DMS53 treated with DMSO at 0.1 percent for 48 hours (cell line): ENCODE results near the gene SPRYD7.
"Not testable (repeated sequence)": the region's sequence is repeated elsewhere in the genome, so short reads cannot be mapped to it uniquely, and the experiment has no call there.

Experiments
- DNase-seq: peaks from one replicate; lab custom pipeline; 2025; ENCODE audit not compliant: unreplicated experiment; lab: John Stamatoyannopoulos, UW

Gene SPRYD7

GRCh38 chr13:49933511-49933910 is 2.6 kb downstream of the SPRYD7 start:
- DNase-seq = no peak

GRCh38 chr13:49932868-49933267 is 3.3 kb downstream of the SPRYD7 start:
- DNase-seq = no peak

GRCh38 chr13:49932066-49932465 is 4.1 kb downstream of the SPRYD7 start:
- DNase-seq = no peak

DNA sequence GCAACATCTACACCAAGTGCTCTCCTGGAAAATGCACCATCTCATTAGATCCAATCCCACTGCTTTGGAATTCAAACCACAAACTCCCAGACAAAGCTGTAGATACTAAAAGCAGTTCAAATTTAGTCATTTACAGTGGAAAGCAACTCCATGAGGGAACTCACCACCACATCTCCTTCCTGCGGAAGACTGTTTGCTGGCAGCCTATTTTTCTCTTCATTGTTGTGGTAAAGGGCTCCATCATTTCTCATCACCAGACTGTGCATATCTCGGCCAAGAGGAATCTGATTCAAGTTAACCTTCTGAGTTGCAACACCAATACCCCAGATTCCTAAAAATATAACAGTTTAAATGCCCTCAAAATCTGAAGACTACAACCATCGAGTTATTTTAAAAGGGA is 8.4 kb downstream of the SPRYD7 start:
- no peak for DNase-seq

DNA sequence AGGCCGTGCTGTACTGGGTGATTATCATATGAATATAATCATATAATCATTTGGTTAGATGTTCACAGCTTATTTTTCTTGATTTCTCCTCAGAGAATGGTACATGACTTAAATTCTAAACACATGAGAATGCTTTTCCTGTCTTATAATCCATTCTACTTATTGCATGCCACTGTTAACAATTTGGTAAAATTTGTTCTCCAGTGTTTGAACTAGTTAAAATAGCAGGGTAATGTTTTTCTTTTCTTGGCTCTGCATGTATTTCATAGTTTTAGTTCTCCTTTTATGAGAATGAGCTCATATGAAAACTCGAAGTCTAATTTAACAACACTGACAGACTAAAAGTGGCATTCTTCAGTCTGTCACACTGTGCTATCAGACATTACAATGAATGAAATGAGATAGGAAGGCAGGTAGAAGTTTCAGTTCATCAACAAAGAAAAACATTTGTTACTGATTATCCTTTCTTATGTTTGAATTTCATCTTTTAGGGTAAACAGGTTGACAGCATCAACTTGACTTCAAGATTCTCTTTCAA is 10.2 kb downstream of the SPRYD7 start:
- no peak for DNase-seq

GRCh38 chr13:49922301-49922700 is 13.8 kb downstream of the SPRYD7 start:
- no peak for DNase-seq

- DNase-seq = not testable (repeated sequence)
These were observed 15.2 kb downstream of the SPRYD7 start for GRCh38 chr13:49920969-49921368.

DNA sequence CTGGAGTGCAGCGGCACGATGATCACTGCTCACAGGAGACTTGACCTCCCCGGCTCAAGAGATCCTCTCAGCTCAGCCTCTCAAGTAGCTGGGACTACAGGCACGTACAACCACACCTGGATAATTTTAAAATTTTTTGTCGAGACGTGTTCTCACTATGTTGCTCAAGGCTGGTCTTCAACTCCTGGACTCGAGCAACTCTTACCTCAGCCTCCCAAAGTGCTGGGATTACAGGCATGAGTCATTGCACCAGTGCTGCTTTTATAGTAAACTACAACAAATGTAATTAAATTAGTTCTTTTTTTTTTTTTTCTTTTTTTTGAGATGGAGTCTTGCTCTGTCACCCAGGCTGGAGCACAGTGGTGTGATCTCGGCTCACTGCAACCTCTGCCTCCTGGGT is 18.0 kb downstream of the SPRYD7 start:
- not testable (repeated sequence) for DNase-seq

DNA sequence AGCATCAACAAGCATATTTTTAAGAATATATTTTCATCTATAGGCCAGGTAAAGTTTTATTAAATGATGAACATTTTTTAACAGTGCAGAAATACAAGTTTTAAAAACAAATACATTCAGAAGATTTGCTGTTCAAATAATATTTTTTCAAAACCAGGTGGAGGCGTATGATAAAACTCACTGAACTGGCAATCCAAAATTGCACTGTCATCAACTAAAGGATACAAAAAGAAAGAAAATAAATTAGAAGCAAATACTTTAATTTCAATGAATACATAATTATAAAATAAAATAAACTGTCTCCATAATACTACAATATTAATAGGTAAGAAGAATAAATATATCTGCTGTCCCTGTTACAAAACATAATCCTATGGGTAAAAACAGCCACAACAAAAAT is 21.2 kb downstream of the SPRYD7 start:
- no peak for DNase-seq

GRCh38 chr13:49908637-49909036 is 27.5 kb downstream of the SPRYD7 start:
- no peak for DNase-seq

GRCh38 chr13:49904729-49905456 is 31.2 kb downstream of the SPRYD7 start:
- DNase-seq = no peak

GRCh38 chr13:49898792-49899191 is 37.3 kb downstream of the SPRYD7 start:
- no peak for DNase-seq

DNA sequence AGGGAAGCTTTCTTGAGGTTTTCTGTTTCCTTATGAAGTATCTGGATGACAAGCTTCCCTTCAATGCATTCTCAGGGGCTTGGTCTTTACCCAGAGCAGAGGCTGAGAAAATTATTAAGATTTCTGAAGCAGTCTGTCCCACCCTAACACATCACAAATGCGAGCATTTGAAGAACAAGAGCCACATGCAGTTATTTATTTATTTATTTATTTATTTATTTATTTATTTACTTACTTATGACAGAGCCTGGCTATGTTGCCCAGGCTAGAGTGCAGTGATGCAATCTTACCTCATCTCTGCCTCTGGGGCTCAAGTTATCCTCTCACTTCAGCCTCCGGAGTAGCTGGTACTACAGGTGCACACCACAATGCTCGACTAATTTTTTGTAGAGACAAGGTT is 38.4 kb downstream of the SPRYD7 start:
- DNase-seq = no peak

- no peak for DNase-seq
These were observed 40.3 kb downstream of the SPRYD7 start for GRCh38 chr13:49895826-49896225.

DNA sequence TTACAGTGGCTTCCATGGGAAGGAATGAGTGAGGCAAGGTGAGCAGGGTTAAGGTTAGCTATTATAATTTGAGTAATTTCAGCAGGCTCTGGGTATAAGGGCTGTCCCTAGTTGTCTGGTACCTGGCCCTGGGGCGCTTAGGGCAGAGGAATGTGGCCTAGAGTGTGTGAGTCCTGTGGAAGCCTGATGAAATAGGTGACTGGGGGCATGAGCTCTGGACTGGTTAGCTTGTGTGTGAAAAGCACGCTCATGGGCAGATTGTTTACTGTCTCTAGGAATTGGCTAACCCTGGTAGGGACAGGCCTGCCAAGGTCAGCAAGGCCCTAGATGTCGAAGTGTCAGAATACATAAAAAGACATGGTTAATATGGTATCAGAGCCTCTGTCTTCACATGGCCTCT is 42.5 kb downstream of the SPRYD7 start:
- no peak for DNase-seq

DNA sequence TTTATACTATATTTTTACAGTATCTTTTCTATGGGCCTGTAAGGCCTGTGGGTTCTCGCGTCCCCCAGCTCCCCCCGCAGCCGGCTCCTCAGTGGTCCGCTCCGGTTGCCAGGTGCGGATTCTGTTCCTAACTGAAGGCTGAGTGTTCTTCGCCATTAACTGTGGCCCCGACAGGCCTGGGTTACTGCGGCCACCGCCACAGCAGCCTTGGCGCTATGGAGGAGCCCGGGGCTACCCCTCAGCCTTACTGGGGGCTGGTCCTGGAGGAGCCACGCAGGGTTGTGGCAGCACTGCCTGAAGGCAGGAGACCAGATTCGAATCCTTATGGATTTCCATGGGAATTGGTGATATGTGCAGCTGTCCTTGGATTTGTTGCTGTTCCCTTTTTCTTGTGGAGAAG is 45.8 kb downstream of the SPRYD7 start:
- DNase-seq = no peak

DNA sequence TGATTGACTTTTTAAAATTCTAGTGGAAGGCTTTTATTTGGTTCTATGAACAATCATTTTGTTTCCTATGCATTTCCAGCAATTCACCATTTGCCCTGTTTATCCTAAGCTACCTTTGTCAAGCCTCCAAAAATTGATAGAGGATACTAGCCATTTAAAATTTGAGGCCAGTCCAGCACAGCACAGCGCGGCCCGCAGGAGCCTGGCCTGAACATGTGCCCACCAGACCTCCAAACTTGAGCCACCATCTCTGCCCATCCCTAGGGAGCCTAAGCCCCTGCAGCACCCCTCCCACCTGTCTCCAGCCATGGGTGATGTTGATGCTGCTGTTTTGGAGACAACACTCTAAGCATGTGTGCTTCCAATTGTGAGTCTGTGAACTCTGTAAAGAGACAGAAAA is 57.5 kb downstream of the SPRYD7 start:
- DNase-seq = no peak

- DNase-seq = no peak
These were observed 58.4 kb downstream of the SPRYD7 start for GRCh38 chr13:49877629-49878218.

DNA sequence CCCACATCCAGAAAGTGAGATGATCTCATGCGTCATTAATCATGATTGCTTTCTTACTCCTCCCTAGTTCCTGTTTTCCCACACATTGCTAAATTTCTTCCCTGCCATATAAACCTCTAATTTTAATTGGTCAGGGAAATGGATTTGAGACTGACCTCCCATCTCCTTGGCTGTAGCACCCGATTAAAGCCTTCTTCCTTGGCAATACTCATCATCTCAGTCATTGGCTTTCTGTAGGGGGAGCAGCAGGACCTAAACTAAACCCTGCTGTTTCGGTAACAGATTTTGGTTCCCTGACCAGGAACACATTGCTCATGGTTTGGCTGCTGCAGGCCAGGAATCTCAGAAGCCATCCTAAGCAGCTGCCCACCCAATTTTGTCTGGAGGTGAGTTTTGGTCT is 61.7 kb downstream of the SPRYD7 start:
- DNase-seq = no peak

GRCh38 chr13:49869519-49869918 is 66.6 kb downstream of the SPRYD7 start:
- DNase-seq = no peak

DNA sequence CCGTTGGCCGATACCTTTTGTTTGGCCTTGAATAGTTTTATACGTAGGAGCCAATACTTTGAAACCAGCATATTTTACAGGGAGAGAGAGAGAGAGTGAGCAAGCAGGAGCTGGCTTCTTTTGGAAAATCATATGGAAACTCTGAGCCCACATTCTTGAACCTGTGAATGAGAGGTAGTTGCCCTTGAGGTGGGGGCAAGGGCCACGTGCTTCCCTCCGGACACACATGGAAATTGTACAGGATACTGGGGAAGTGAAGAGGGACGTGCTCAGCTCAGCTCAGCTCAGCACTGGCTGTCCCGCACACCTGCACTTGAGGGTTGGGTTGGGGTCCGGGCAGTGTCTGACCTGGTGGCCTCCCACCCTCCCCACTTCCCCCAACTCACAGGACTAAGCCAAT is 68.3 kb downstream of the SPRYD7 start:
- DNase-seq = no peak

- no peak for DNase-seq
These were observed 70.9 kb downstream of the SPRYD7 start for GRCh38 chr13:49865218-49865617.

GRCh38 chr13:49864509-49864908 is 71.6 kb downstream of the SPRYD7 start:
- DNase-seq = no peak
